Psoas muscle (tissue), 8 donors: ENCODE data around the gene UMODL1. TPM values are rescaled to one million over a fixed set of nuclear protein-coding genes. Genes with fewer than 3 reads are reported as not detected.

Experiments used
- ATAC-seq, 4 donors: fragments of 200-7000 bp; cut with Tn5 transposase; one replicate each; pipeline ENCODE4 v1.9.1; 2020; ENCODE audit warnings: moderate library complexity in 3 of 4, mild to moderate bottlenecking in 2 of 4
- DNase-seq, 2 donors: peaks; one replicate each; pipeline ENCODE4 v3.0.0-alpha.2; 2020
- H3K27ac ChIP-seq: fragments of 200-600 bp; one replicate; pipeline ENCODE4 v1.8.0; 2022
- H3K27me3 ChIP-seq, 3 donors: fragments of 200-600 bp in 1 of 3; one replicate each; pipeline versions ENCODE4 v1.6.1 to v1.8.0; 2013 to 2022; ENCODE audit warnings: low read length in 2 of 3, mild to moderate bottlenecking in 2 of 3, moderate library complexity in 1 of 3; ENCODE audit not compliant: insufficient read depth in 3 of 3
- H3K36me3 ChIP-seq, 2 donors: fragments of 200-600 bp in 1 of 2; one replicate each; pipeline versions ENCODE4 v1.6.1 to v1.8.0; 2013 to 2022; ENCODE audit warnings: low read depth in 1 of 2, mild to moderate bottlenecking in 1 of 2, moderate library complexity in 1 of 2; ENCODE audit not compliant: insufficient read depth in 1 of 2
- H3K4me1 ChIP-seq: fragments of 200-600 bp; one replicate; pipeline ENCODE4 v1.8.0; 2022
- H3K4me3 ChIP-seq: fragments of 200-600 bp; one replicate; pipeline ENCODE4 v1.8.0; 2022; ENCODE audit warnings: mild to moderate bottlenecking
- H3K9me3 ChIP-seq: fragments of 200-600 bp; one replicate; pipeline ENCODE4 v1.8.0; 2022
- CTCF ChIP-seq: fragments of 200-600 bp; IDR thresholded peaks from one replicate; pipeline ENCODE4 v1.8.0; 2022; ENCODE audit warnings: antibody characterized with exemption
- WGBS, 3 donors: extraction: QIAGEN DNeasy Blood & Tissue Kit; methylation state at CpG; one replicate each; pipeline versions ENCODE4 v1.1.6 to v1.1.7; 2013; 5-methylcytosine and 5-hydroxymethylcytosine counted together
- intact Hi-C, 2 donors: fragments of 100-400 bp; cut with DNase I; formaldehyde crosslinking; loops; one replicate each; pipeline versions ENCODE4 v1.11.0 to v1.14.2; 2022
- polyA plus RNA-seq, 3 donors: library from polyadenylated mRNA; stranded (reverse); fragments of 200-250 nt; gene quantifications; one replicate each; pipeline ENCODE4 v1.2.3, GENCODE V29; 2013
- total RNA-seq, 4 donors: library from RNA; stranded (reverse); fragmentation: NEBNext Ultra II Directional in 2 of 4; extraction: Animal tissue kit (Norgen Biotek cat#: 25700) in 2 of 4; gene quantifications; one replicate each; pipeline versions ENCODE4 v1.2.1 to v1.2.4, GENCODE V29; 2021 to 2023
- donor health status: healthy with polysubstance abuse.
- donor health status: DM: no; HTN: no; CAD: no; lungs with moderate emphysema.
- donor health status: Bipolar disorder and iron deficiency.
- donor health status: healthy.
- donor health status: DM: yes; HTN: yes; CAD: no.
- donor health status: DM: no; HTN: no; CAD: no.
- donor health status: DM: no; HTN: no; CAD: no.
- donor health status: DM: yes; HTN: yes; CAD: no.

UMODL1 gene
- total and polyA plus RNA-seq, 7 donors = not detected

GRCh38 chr21:42068256-42068545, 2.9 kb upstream of the UMODL1 start:
- 84 to 91% (median 86%) methylated on average over 5 to 6 of the region's 6 CpGs for WGBS, 3 donors
- peaks cover 0 to 24% (median 11%) of the 10 kb centered on the region in 3 donors for H3K27me3 ChIP-seq
- H3K9me3 ChIP-seq = no peaks in the 10 kb centered on the region
- DNase-seq = peak in 1 of 2 donors; percentile 33
- no peaks in the 10 kb centered on the region for H3K36me3 ChIP-seq
- no peak overlapping the region for H3K27ac ChIP-seq
- no peak for TF ChIP-seq CTCF
- ATAC-seq = no peak
- no peak overlapping the region for H3K4me3 ChIP-seq
- no peaks in the 10 kb centered on the region for H3K4me1 ChIP-seq
- intact Hi-C loops = no loop called here

DNA sequence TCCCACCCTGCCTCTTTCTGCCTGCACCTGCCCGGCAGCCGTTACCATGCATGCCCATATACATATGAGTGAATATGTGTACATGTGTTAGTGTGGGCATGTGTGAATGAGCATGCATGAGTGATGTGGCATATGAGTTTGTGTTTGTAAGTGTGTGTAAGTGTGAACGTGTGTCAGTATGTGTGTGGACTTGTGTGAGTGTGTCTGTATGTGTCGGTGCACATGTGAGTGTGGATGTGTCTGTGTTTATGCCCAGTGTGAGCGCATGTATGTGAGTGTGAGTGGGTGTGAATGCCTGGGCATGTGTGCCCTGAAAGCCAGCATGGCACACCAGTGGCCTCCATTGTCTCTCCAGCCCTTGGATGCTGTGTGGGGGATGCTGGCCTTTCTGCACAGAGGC, 2.5 kb upstream of the UMODL1 start:
- no peak for ATAC-seq
- Histone ChIP-seq H3K4me1 (no peaks in the 10 kb centered on the region), H3K4me3 (no peak overlapping the region), H3K9me3 (no peaks in the 10 kb centered on the region), H3K36me3 (no peaks in the 10 kb centered on the region), H3K27ac (no peak overlapping the region), H3K27me3 (peaks cover 0 to 27% (median 9%) of the 10 kb centered on the region in 3 donors)
- TF ChIP-seq CTCF = no peak
- whole genome bisulfite sequencing, 3 donors = 85 to 93% (median 87%) methylated on average over 5 of the region's 5 CpGs
- intact Hi-C loops = no loop called here
- DNase-seq = peak in 1 of 2 donors; percentile 6

- Histone ChIP-seq H3K4me1 (no peaks in the 10 kb centered on the region), H3K4me3 (no peak overlapping the region), H3K9me3 (no peaks in the 10 kb centered on the region), H3K27ac (no peak overlapping the region), H3K27me3 (peaks cover 0 to 31% (median 4%) of the 10 kb centered on the region in 3 donors), H3K36me3 (no peaks in the 10 kb centered on the region)
- intact Hi-C loops = no loop called here
- 60 to 70% (median 63%) methylated on average over 3 of the region's 3 CpGs for WGBS, 3 donors
- ATAC-seq (no peak), DNase-seq (no peak)
- no peak for TF ChIP-seq CTCF
These were observed 1.8 kb upstream of the UMODL1 start for GRCh38 chr21:42069327-42069726.

DNA sequence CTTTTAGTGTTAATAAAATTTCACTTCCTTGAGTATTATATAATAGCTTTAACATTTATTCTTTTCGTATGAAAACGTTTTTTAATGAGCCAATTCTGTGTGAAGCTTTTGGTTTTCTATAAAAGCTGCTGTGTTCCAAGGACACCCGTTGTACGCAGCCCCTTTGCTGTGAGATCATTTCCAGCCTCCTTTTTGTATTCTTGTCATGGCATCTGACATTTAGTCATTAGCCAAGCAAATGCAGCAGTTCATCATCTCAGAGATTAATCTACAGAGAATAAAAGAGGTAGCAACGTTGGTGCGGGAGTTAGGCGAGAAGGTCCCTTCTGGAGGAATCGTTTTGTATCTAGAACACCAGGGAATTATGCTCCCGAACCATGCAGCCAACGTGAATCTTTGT, 1.3 kb upstream of the UMODL1 start:
- no peaks in the 10 kb centered on the region for H3K36me3 ChIP-seq
- no peak overlapping the region for H3K4me3 ChIP-seq
- H3K9me3 ChIP-seq = no peaks in the 10 kb centered on the region
- H3K27ac ChIP-seq = no peak overlapping the region
- peaks cover 0 to 31% (median 4%) of the 10 kb centered on the region in 3 donors for H3K27me3 ChIP-seq
- TF ChIP-seq CTCF = no peak
- DNase-seq (no peak), ATAC-seq (no peak)
- intact Hi-C loops = no loop called here
- no peaks in the 10 kb centered on the region for H3K4me1 ChIP-seq
- 45 to 64% (median 50%) methylated on average over 10 of the region's 10 CpGs for WGBS, 3 donors
